G401.6 (cell line): ENCODE measurements around the gene GNG4.

ENCODE experiments used
- FAIRE-seq: peaks from 2 replicates; lab custom pipeline; 2012; peaks lifted over from hg19 to GRCh38; lab: Jason Lieb, UNC

GNG4 gene

DNA sequence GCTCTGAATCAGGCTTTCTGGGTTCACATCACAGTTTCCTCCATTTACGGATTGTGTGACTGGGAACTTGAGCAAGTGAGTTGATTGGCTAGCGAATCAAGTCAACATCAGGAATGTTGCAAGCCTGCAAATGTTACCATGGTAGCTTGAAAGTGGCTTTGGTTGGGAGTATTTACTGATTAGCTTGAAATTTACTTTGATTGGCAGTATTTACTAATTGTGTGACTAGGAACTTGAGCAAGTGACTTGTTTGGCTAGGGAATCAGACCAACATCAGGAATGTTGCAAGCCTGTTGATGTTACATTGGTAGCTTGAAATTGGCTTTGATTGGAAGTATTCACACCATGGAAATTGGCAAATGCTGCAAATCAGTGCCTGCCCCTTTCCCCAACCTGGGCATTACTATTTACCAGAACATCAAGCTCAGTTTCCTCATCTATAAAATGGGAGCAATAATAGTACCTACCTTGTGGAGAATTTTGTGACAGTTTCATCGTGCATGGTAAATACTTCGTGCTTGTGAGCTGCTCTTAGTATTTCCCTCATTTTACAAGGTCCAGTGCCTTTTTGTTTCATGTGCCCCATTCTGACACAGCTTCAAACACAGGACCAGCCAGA, 122.3 kb downstream of the GNG4 start:
- no peak for FAIRE-seq

DNA sequence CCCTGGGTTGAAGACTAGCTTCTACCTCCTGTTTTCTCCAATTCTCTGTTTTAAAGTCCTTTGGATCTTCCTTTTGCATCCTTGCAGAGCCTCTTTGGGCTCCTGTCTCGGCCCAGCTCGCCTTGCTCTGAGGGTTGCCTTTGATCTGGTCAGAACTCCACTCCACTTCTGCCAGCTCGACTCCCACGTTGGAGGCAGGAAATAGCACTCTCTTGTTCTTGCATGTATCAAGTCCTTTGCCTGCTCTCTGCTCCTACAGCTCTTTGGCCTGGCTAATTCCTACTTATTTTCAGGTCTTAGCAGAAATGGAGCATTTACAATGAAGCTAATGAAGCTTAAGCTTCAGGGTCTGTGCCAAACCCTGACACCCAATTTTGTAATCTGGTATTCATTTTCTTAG, 124.3 kb downstream of the GNG4 start:
- FAIRE-seq = no peak

DNA sequence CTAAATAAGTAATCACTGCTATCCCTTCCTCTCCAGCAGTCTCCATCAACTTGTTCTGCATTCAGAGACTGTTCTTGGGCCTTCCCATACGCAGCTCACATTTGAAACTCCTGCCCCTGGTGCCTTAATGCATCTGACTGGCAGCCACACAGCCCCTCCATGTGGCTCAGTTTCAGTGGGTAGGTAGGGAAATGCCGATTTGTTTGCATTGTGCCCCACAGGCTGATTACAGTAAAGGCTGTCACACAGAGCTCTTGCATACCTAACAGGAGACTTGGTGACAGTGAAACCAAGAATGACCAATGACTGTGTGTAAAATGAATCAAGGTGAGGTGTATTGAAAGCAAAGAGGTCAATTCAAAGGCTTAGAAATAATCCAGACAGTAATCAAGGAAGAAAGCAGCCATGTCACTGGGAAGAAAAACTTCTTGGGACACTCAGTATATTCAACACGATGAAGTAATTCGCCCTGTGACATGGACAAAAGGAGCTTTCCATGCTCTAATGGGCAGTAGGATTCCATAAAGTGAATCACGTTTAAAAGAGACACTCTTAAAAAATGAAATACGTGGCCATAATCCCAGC, 132.6 kb downstream of the GNG4 start:
- FAIRE-seq = no peak

DNA sequence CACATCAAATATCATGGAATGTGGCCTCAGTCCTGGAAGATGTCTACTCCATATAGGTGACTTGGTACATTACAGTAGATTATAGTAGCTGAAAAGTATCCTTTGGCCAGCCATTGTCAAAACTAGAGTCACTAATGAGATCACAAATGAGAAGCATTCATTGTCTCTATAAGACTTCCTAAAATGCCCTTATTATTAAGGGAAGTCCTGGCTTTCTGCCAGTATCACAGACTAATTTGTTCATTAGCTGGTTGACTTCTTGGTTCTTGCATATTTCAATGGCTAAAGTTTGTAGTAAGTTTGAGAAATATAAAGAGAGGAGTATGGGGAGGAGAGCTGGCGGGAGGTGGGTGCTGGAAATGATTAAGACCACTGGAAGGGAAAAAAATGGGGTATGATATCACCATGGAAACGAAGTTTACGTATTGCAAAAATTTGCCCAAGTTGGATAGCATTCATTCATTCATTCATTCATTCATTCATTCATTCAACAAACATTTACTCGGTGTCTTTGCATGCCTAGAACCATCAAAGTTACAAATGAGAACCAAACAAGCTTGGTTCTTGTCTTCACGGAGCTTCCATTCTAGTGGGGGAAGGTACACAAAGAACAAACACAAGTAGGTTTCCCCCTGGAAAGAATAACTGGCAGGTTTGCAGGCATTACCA, 133.6 kb downstream of the GNG4 start:
- FAIRE-seq = no peak

DNA sequence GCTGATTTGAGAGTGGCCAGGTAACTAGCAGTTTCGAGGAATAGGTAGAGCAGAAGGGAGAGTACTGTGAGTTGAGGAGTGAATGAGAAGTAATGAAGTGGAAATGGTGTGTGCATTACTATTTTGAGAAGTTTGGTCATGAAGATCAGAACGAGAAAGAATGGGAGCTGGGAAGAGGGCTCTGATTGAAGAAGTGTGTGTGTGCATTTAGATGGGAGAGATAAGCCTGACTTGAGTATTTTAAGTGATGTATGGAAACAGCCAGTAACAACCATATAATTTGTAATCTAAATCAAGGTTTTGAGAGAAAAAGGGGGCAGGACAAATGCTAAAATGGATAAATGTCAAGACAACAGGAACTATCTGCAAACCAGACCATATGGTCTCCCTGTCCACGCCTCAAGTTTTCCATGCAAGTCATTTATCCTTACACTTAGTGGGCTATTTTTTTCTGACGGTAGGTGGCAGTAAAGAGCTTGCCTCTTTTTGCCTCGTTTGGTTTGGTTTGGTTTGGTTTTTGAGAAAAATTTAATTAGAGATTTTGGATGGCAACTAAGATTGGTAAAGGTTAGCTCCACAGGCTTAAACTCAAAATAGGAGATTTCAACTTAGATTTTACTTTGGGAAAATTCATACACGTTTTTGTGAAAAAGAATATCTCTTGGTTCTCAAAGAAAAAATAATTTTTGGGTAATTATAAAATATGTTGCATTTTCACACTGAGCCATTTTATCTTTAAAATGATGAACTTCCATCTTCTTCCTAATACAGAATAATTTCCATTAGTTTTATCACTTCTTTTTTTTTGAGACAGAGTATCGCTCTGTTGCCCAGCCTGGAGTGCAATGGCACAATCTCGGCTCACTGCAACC, 135.9 kb downstream of the GNG4 start:
- FAIRE-seq = peak; percentile 94

DNA sequence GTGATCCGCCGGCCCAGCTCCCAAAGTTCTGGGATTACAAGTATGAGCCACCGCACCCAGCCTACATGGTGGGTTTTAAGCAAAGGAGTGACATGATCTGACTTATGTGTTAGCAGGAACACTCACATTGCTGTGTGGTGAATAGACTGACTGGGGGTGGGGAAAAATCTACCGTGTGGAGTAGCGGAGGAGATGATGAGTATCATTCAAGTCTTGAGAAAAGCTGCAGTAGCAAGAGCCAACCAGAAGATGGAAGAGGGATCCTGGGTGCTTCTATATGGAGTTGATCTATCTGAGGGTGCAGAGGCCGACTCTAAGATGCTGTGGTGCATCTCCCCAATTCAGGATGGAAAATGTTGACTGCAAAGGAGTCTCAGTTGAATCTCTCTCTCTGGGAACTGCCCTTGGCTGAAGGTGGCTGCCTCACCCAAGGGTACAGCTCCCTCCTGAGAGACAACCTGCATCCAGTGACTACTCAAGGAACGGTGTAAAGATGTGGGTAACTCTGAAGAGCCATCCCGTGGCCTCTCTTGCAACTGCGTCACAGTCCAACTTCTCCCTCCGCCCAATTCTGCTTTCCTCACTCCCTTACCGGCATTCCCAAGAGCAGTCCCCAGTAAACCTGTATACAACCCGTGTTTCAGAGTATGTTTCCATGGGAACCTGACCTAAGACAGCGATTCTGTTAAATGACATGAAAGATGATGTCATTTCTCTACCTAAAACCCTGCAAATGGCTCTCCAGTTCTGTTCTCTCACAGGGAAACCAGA, 137.9 kb downstream of the GNG4 start:
- FAIRE-seq = no peak

DNA sequence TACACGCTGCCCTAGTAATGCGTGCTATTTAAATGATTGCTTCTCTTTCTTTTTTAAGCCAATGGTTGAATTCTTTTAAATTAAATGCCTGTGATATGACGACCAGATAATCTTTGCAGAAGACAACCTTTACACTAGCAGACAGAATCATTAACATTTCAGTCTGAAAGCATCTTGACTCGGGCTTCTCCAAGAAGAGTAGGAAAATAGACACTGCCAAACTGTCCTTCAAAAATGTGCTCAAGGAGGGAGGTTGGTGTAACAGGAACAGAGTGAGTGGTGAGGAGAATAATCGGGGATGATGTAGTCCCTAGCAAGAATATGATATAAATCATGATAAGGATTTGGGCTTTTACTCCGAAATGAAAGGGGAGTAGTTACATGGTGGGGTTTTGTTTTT, 138.8 kb downstream of the GNG4 start:
- FAIRE-seq = no peak

DNA sequence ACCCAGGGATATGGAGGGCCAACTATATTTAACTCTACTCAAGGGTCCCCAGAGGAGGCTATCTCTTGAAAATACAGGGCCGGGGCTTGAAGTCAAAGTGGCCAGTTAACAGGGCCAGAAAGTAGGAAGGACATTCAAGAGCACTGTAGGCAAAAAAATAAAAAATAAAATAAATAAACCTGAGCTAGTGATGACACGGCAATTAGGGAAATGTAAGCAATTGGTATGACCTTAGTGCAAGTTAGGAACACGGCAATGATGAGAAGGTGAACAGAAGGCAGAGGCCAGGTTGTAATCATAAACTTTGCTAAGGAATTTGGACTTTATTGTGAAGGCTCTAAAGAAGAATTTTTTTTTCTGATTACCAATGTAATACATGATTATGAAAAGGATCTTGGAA, 142.0 kb downstream of the GNG4 start:
- no peak for FAIRE-seq

DNA sequence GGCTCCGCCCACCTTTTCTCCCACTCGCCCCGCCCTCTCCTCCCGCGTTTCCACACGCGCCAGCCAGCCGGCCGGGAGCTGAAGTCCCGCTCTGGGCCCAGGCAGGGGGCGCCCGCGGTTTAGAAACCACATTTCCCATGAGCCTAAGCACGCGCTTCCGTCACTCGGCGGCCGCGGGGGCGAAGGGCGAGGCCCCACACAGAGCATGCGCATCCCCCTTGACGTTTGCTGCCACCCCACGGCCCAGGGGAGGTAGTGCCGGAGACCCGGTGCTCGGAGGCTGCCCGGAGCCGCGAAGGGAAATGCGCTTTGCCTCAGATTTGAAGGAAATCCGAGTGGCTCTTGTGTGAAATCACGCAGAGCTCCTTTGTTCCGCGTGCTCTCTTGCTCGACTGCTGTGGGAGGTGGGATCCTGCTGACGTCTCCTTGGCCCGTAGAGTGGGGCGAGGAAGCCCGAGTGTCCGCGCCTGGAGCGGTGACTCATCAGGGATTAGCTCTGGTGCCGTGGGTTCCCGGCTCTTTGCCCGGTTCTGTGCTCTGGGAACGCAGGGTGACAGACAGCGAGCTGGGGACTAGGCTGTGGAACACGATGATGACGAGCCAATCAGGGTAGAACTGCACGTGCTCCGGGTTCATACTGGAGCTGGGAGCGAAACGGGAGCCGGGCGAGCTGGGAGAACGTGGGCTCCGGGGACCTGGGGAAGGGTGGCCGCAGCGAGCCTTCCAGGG, 144.9 kb downstream of the GNG4 start:
- FAIRE-seq = peak; percentile 94

DNA sequence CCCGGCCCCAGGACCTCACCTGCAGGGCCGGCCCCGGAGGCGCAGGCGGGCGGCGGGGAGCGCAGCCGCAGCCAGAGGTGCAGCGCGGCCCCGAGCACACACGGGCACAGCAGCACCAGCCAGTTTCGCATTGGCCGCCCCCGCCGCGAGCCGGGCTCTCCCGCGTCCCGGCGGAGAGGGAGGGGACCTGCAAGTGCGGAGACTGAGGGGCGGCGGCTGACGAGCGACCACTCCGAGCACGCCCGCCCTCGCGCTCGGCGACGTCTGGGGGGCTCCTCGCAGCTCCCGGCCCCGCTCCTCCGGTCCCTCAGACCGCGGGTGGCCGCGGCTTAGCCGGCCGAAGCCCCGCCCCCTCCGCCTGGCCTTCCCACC, 145.5 kb downstream of the GNG4 start, which contains the start of gene B3GALNT2:
B3GALNT2 (minus strand) TSS at position 331 of the 372 bp plus-strand sequence; CDS start at position 131, 200 bp downstream.
- FAIRE-seq = no peak

DNA sequence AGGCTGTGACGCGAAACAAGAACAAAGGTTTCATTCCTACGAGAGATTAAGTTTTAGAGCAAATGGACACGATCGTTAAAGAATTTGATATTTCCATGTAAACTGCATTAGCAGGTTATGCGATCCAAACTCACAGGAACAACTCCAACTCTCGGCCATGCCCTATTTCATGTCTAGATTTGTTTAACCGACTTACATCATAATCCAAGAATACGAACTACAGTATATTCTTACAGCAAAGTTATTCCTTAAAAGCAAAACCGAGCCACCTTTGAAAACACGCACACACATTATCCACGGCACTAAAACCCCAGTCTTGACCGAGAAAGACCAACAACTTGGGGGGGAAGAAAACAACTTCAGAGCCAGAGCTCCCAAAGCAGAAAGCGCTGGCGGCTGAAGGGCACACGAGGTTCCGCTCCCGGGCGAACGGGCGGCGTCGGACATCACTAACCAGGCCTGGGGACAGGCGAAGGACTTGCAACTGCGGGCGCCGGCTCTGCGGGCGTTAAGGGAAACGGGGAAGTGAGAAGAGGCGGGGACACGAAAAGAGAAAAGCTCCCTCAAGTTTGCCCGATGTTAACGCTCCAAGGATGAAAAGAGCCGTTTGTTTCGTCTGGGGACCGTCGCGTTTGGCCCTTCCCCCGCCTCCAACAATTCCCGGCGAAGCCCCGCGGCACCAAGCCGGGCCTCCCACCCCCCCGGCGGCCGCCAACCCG, 146.0 kb downstream of the GNG4 start:
- no peak for FAIRE-seq

DNA sequence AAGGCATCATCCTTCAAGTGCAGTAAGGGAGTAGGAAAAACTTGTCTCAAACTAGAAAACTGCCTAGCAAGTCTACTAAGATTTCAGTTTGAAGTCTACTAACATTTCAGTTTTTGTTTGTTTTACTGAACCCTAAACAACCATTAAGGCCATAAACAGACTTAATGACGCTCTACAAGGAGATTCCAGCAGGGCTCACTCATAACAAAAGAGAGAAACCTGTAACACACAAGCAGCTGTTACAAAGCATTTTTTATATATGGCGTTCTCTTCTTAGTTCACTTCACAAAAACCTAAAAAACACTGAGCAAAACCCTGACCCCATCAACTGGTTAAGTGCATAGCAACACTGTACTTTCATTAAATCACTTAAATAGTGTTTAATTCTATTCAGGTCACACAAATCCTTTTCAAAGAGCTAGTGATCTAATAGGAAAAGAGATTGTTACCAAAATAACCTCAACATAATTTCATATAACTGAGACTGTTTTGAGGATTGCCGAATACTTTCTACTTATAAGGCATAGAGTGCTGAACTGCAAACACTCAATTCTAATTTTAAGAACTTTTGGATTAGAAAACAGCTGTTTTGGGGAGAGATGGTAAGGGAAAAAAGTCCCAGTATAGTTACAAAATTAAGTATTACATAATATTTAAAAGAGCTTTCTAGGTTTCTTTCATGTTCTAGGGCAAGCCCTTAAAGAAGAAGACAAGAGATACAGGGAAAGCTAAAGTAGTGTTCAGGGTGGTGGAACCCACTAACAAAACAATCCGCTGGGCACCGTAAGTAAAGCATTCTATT, 146.8 kb downstream of the GNG4 start:
- FAIRE-seq = no peak

DNA sequence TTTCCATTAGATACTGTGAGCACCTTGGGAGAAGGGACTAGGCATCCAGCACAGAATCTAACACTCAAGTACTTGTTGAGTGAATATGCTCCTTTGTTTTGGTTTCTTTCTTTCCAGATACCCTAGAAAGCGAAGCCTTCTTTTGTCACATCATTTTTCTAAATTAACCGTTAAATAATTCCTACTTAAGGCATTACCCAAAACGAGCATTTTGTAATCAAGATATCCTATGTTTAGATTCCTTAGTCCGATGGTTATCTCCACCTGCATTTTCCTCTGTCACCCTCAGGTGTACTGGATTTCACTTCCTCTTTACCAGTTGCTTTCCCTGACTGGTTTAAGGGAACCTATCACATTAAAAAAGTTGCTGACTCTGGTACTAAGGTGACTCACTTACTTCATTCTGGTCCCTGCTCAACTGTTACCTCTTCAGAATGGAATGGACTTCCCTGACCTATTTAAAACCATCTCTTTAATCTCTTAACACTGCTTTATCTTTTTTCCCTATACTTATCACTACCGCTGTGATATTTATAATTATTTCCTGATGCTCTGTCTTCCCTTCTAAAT, 148.5 kb downstream of the GNG4 start:
- no peak for FAIRE-seq
